ENCODE data around the gene FAM169A.
"Not testable (repeated sequence)": the region's sequence is repeated elsewhere in the genome, so short reads cannot be mapped to it uniquely, and the experiment has no call there.

The FAM169A gene

GRCh38 chr5:74865804-74866595 lies at the start of gene FAM169A:
Gene FAM169A (minus strand): TSS chr5:74866387. CDS start chr5:74841676, 24,711 bp downstream.
- DNase-seq, result no peak

- no peak for DNase-seq
Measured at GRCh38 chr5:74915488-74915887, 49.3 kb upstream of the FAM169A start.

- DNase-seq, result not testable (repeated sequence)
Measured at GRCh38 chr5:74911421-74911820, 45.2 kb upstream of the FAM169A start.

- DNase-seq, result not testable (repeated sequence)
Measured at GRCh38 chr5:74909888-74910287, 43.7 kb upstream of the FAM169A start.

GRCh38 chr5:74908237-74908636 lies 42.0 kb upstream of the FAM169A start:
- DNase-seq, result not testable (repeated sequence)

- DNase-seq, result not testable (repeated sequence)
Measured at GRCh38 chr5:74904713-74905112, 38.5 kb upstream of the FAM169A start.

- peak; percentile 5 for DNase-seq
Measured at GRCh38 chr5:74903165-74903787, 37.1 kb upstream of the FAM169A start.

- no peak for DNase-seq
Measured at GRCh38 chr5:74897049-74897448, 30.9 kb upstream of the FAM169A start.

GRCh38 chr5:74895906-74896305 lies 29.7 kb upstream of the FAM169A start:
- DNase-seq, result no peak

- DNase-seq, result no peak
Measured at GRCh38 chr5:74894351-74894750, 28.2 kb upstream of the FAM169A start.

- DNase-seq, result no peak
Measured at GRCh38 chr5:74892921-74893320, 26.7 kb upstream of the FAM169A start.

- no peak for DNase-seq
Measured at GRCh38 chr5:74889523-74890105, 23.4 kb upstream of the FAM169A start.

GRCh38 chr5:74888117-74888516 lies 21.9 kb upstream of the FAM169A start:
- DNase-seq, result no peak

- no peak for DNase-seq
Measured at GRCh38 chr5:74885170-74885569, 19.0 kb upstream of the FAM169A start.

GRCh38 chr5:74882379-74883134 lies 16.4 kb upstream of the FAM169A start:
- DNase-seq, result not testable (repeated sequence)

GRCh38 chr5:74877624-74878304 lies 11.6 kb upstream of the FAM169A start:
- DNase-seq, result no peak

GRCh38 chr5:74875994-74876791 lies 10.0 kb upstream of the FAM169A start:
- no peak for DNase-seq

- no peak for DNase-seq
Measured at GRCh38 chr5:74873525-74874249, 7.5 kb upstream of the FAM169A start.

- no peak for DNase-seq
Measured at GRCh38 chr5:74870299-74871067, 4.3 kb upstream of the FAM169A start.

- DNase-seq, result not testable (repeated sequence)
Measured at GRCh38 chr5:74869414-74869813, 3.2 kb upstream of the FAM169A start.

Data from OCI-M1 (cell line).